Astrocyte of the cerebellum (primary cell): ENCODE data around the gene ITGAE.
A peak's percentile ranks its signal among the peaks of the same experiment; 100 is the strongest.

Source experiments
- DNase-seq: peaks from one replicate; pipeline ENCODE4 v3.0.0-alpha.2; 2011; ENCODE audit warnings: low read depth
- H3K4me3 ChIP-seq: 2 replicates; pipeline ENCODE4 v1.5.1; 2011; ENCODE audit warnings: mild to moderate bottlenecking, low read depth, low read length, moderate library complexity
- CTCF ChIP-seq: IDR thresholded peaks from 2 replicates; pipeline ENCODE4 v1.5.1; 2012; ENCODE audit warnings: low read length, low read depth, moderate library complexity, mild to moderate bottlenecking; ENCODE audit errors: missing control alignments
- in situ Hi-C: cut with HindIII; loops from 2 replicates; pipeline ENCODE4 v1.10.0; 2017; ENCODE audit warnings: low sequenced_read_pairs

The ITGAE gene

GRCh38 chr17:3828852-3829232 lies 27.9 kb upstream of the ITGAE start:
- H3K4me3 ChIP-seq = no peak overlapping the region
- TF ChIP-seq CTCF = no peak
- in situ Hi-C loops = no loop called here
- no peak for DNase-seq

- no peak overlapping the region for H3K4me3 ChIP-seq
- no peak for TF ChIP-seq CTCF
- no peak for DNase-seq
- in situ Hi-C loops = no loop called here
These were observed 27.3 kb upstream of the ITGAE start for GRCh38 chr17:3828151-3828851.

- TF ChIP-seq CTCF = peak; percentile 89
- in situ Hi-C loops = no loop called here
- H3K4me3 ChIP-seq = no peak overlapping the region
- peak; percentile 65 for DNase-seq
These were observed 26.3 kb upstream of the ITGAE start for GRCh38 chr17:3827124-3827773.

- in situ Hi-C loops = no loop called here
- no peak overlapping the region for H3K4me3 ChIP-seq
- TF ChIP-seq CTCF = no peak
- no peak for DNase-seq
These were observed 25.2 kb upstream of the ITGAE start for GRCh38 chr17:3826191-3826590.

GRCh38 chr17:3821101-3821500 lies 20.1 kb upstream of the ITGAE start:
- no peak for TF ChIP-seq CTCF
- H3K4me3 ChIP-seq = no peak overlapping the region
- in situ Hi-C loops = no loop called here
- DNase-seq = no peak

- in situ Hi-C loops = no loop called here
- no peak for DNase-seq
- TF ChIP-seq CTCF = no peak
- H3K4me3 ChIP-seq = no peak overlapping the region
These were observed 17.8 kb upstream of the ITGAE start for GRCh38 chr17:3818786-3819185.
